ENCODE data around the gene CDH5. TPM values are rescaled to one million over a fixed set of nuclear protein-coding genes. Genes with fewer than 3 reads are reported as not detected.
A peak's percentile ranks its signal among the peaks of the same experiment; 100 is the strongest.

CDH5 gene
- total and polyA plus RNA-seq, 2 of the 13 experiments (the other 11 are each of a cell fraction or from before 2014, with no cell fraction given) = 0.71 to 1.1 TPM

GRCh38 chr16:66406534-66407221, 40.2 kb downstream of the CDH5 start (continued):
- TF ChIP-seq HMGXB3 (CRISPR knock-in tag; IDR thresholded peaks at IDR 0.05; ENCODE audit: borderline replicate concordance) = no peak
- no peak for TF ChIP-seq FOXJ3 (CRISPR knock-in tag; IDR thresholded peaks at IDR 0.05; ENCODE audit: borderline replicate concordance)
- TF ChIP-seq NCOA2 (CRISPR knock-in tag; IDR thresholded peaks at IDR 0.05) = peak; percentile 51; the same call in 1 of the 2 replicates
- peak; percentile 91 for TF ChIP-seq KDM2A (CRISPR knock-in tag; IDR thresholded peaks at IDR 0.05; ENCODE audit: borderline replicate concordance, low read depth)
- TF ChIP-seq PLSCR1 (CRISPR knock-in tag; IDR thresholded peaks at IDR 0.05; ENCODE audit: borderline replicate concordance) = no peak
- TF ChIP-seq MLXIP (CRISPR knock-in tag; IDR thresholded peaks at IDR 0.05; ENCODE audit: borderline replicate concordance) = peak; percentile 34; the same call in 1 of the 2 replicates
- TF ChIP-seq KDM6A (CRISPR knock-in tag; IDR thresholded peaks at IDR 0.05; ENCODE audit: low read depth) = no peak
- TF ChIP-seq ZNF768 (CRISPR knock-in tag; IDR thresholded peaks at IDR 0.05) = peak; percentile 62; the same call in 1 of the 2 replicates
- TF ChIP-seq ZNF790 (CRISPR knock-in tag; IDR thresholded peaks at IDR 0.05; ENCODE audit: borderline replicate concordance) = no peak
- peak; percentile 92 for TF ChIP-seq GFI1 (CRISPR knock-in tag; IDR thresholded peaks at IDR 0.05; ENCODE audit: borderline replicate concordance)
- TF ChIP-seq ATF3 (CRISPR knock-in tag; IDR thresholded peaks at IDR 0.05) = no peak
- TF ChIP-seq ZSCAN29 (CRISPR knock-in tag; conservative IDR thresholded peaks at IDR 0.05) = peak; percentile 69; the same call in 1 of the 2 replicates
- TF ChIP-seq ZNF562 (CRISPR knock-in tag; IDR thresholded peaks at IDR 0.05; ENCODE audit: borderline replicate concordance) = no peak
- peak; percentile 67 for TF ChIP-seq ZNF574 (CRISPR knock-in tag; IDR thresholded peaks at IDR 0.05)
- TF ChIP-seq GPBP1L1 (CRISPR knock-in tag; IDR thresholded peaks at IDR 0.05) = no peak
- peak; percentile 20; the same call in 1 of the 2 replicates for TF ChIP-seq RELA (CRISPR knock-in tag; IDR thresholded peaks at IDR 0.05)

Data from HepG2 (cell line).